Prostate gland (tissue), 2 donors: ENCODE data around the gene MED8.
A peak's percentile ranks its signal among the peaks of the same experiment; 100 is the strongest.

ENCODE experiments used
- CTCF ChIP-seq, 4 experiments: fragments of 200-600 bp in 2 of 4; fragments of 450-650 bp in 2 of 4; sonication (generic) in 2 of 4; IDR thresholded peaks; 1 replicate in 3 of 4; 2 replicates in 1 of 4; pipeline ENCODE4 v1.5.1; 2016 to 2019; ENCODE audit warnings: antibody characterized with exemption in 4 of 4, mild to moderate bottlenecking in 2 of 4, moderate library complexity in 2 of 4
- POLR2A ChIP-seq: fragments of 450-650 bp; IDR thresholded peaks from one replicate; pipeline ENCODE4 v1.6.1; 2016; ENCODE audit warnings: antibody characterized with exemption, mild to moderate bottlenecking
- POLR2AphosphoS5 ChIP-seq: sonication (generic); formaldehyde crosslinking; IDR thresholded peaks from one replicate; pipeline ENCODE4 v1.6.1; 2017; ENCODE audit warnings: antibody characterized with exemption

GRCh38 chr1:43414634-43415223 lies 25.1 kb upstream of the MED8 start:
- TF ChIP-seq POLR2AphosphoS5 (no peak), CTCF (IDR thresholded peaks at IDR 0.05) (peak; percentile 34 to 78 (median 68)), POLR2A (no peak)
